GM06990 (cell line): Measurements from ENCODE around the gene SZT2.

ENCODE experiments used
- DNase-seq: peaks from one replicate; pipeline ENCODE4 v3.0.0-alpha.2; 2011; ENCODE audit not compliant: insufficient read length; ENCODE audit errors: extremely low read depth
- H3K27me3 ChIP-seq: replicated peaks from 2 replicates; pipeline ENCODE4 v1.6.0; 2011; ENCODE audit warnings: low read length; ENCODE audit not compliant: control insufficient read depth, insufficient read depth
- H3K36me3 ChIP-seq: 2 replicates; pipeline ENCODE4 v1.5.1; 2011; ENCODE audit warnings: low read length; ENCODE audit not compliant: control insufficient read depth, insufficient read depth
- H3K4me3 ChIP-seq: replicated peaks from 2 replicates; pipeline ENCODE4 v1.5.1; 2011; ENCODE audit warnings: low read depth, mild to moderate bottlenecking, control low read depth, low read length
- TF ChIP-seq, protein P1 (sequence below): IDR thresholded peaks from 2 replicates; pipeline ENCODE4 v1.5.1; 2011; ENCODE audit warnings: low read length, control low read depth, mild to moderate bottlenecking, inconsistent platforms; ENCODE audit not compliant: insufficient read depth, poor library complexity, severe bottlenecking

SZT2 gene

DNA sequence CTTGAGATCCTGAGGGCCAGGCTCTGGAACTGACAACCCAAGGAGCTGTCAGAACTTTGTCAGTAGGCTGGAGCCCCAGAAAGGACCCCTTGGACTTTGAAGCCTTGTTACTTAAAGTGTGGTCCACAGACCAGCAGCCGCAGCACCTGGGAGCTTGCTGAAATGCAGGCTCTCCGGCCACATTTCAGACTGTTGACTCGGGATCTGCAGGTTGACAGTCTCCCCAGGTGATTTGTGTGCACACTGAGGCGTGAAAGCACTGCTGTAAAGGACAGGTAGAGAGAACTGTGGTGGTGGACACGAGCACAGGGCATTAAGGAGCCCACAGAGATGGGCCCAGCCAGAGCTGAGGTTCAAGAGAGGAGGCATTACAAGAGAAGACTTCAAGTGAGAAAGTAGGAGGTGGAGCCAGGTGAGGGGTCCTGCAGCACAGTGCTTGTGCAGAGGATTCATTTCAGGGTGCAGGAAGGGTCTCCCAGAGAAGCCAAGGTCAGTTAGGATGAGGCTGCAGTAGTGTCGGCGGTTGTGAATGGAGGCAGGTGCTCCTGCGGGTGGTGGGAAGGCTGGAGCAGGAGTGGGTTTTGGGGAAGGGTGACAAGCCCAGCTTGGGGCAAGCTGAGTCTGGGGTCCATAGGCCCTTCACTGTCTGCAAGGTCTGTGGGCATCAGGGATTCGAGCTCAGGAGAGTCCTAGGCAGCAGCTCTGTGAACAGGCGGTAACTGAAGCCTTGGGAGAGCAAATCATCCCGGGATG, 59.4 kb downstream of the SZT2 start:
- Histone ChIP-seq H3K27me3 (no peaks in the 10 kb centered on the region), H3K36me3 (peaks cover 46% of the 10 kb centered on the region), H3K4me3 (no peak overlapping the region)
- no peak for DNase-seq
- TF ChIP-seq, protein P1, sequence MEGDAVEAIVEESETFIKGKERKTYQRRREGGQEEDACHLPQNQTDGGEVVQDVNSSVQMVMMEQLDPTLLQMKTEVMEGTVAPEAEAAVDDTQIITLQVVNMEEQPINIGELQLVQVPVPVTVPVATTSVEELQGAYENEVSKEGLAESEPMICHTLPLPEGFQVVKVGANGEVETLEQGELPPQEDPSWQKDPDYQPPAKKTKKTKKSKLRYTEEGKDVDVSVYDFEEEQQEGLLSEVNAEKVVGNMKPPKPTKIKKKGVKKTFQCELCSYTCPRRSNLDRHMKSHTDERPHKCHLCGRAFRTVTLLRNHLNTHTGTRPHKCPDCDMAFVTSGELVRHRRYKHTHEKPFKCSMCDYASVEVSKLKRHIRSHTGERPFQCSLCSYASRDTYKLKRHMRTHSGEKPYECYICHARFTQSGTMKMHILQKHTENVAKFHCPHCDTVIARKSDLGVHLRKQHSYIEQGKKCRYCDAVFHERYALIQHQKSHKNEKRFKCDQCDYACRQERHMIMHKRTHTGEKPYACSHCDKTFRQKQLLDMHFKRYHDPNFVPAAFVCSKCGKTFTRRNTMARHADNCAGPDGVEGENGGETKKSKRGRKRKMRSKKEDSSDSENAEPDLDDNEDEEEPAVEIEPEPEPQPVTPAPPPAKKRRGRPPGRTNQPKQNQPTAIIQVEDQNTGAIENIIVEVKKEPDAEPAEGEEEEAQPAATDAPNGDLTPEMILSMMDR = no peak

DNA sequence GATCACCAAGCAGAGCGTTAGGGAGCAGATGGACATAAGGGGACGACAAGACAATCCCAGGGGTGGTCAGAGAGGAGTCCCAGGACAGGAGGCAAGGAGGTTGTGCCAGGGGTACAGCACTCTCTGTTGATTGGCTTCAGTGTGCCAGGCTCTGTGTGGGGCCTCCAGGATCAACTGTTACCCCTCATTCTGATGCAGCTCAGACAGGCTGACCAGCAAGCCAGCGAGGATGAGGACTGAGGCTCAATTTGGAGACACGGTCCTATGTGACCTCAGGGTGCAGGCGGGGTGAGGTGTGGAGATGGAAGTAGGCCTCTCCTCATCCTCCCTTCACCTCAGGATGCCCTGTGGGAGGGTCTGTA, 60.0 kb downstream of the SZT2 start:
- TF ChIP-seq, protein P1 = no peak
- Histone ChIP-seq H3K36me3 (peaks cover 42% of the 10 kb centered on the region), H3K27me3 (no peaks in the 10 kb centered on the region), H3K4me3 (no peak overlapping the region)
- no peak for DNase-seq

DNA sequence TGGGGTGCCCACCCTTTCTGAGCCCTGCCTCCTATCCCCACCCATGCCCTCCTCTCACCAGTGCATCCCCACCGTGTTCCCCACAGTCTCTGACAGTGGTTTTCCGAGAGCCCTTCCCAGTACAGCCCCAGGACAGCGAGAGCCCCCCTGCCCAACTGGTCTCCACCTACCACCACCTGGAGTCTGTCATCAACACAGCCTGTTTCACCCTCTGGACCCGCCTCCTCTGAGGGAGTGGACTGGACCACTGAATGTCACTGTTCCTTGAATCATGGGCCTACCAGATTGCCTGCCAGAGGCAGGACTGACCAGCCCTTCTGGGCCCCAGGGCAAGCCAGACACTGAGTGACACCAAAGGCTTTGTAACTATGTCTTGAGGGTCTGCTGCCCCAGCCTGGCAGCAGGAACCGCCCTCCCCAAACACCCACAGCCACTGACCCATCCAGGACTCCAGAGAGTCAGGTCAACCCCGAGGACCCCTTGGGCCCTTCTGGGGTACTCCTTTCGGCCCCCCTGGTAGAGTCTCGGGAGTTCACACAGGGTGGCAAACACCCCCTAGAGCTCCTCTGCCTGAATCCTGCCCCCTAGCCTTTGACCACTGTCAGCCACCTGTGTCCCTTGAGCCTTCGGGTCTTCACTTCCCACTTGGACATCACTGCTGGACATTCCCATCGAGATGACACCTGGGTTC, 60.7 kb downstream of the SZT2 start:
- peaks cover 41% of the 10 kb centered on the region for H3K36me3 ChIP-seq
- TF ChIP-seq, protein P1 = no peak
- DNase-seq = no peak

DNA sequence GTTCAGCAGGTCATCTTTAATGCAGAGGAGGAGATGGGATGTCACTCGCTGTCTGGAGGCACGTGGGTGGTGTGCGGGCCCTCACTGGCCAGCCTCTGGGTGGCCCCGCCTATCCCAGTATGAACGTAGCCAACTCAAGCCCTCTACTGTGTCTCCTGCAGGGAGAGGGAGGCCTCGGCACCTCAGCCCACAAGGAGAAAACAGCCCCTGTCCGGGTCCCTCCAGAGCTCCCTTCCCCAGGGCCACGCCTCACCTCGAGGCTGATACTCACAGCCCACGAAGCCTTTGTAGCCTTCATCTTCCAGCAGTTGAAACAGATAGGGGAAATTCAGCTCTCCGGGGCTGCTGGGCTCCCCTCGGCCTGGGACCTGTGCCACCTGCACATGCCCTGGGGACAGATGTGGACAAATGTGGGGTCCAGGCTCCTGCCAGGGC, 61.5 kb downstream of the SZT2 start:
- Histone ChIP-seq H3K27me3 (no peaks in the 10 kb centered on the region), H3K36me3 (peaks cover 39% of the 10 kb centered on the region), H3K4me3 (no peak overlapping the region)
- TF ChIP-seq, protein P1 = no peak
- DNase-seq = no peak

More for the DNA sequence above, 60.7 kb downstream of the SZT2 start:
- Histone ChIP-seq H3K27me3 (no peaks in the 10 kb centered on the region), H3K4me3 (no peak overlapping the region)

DNA sequence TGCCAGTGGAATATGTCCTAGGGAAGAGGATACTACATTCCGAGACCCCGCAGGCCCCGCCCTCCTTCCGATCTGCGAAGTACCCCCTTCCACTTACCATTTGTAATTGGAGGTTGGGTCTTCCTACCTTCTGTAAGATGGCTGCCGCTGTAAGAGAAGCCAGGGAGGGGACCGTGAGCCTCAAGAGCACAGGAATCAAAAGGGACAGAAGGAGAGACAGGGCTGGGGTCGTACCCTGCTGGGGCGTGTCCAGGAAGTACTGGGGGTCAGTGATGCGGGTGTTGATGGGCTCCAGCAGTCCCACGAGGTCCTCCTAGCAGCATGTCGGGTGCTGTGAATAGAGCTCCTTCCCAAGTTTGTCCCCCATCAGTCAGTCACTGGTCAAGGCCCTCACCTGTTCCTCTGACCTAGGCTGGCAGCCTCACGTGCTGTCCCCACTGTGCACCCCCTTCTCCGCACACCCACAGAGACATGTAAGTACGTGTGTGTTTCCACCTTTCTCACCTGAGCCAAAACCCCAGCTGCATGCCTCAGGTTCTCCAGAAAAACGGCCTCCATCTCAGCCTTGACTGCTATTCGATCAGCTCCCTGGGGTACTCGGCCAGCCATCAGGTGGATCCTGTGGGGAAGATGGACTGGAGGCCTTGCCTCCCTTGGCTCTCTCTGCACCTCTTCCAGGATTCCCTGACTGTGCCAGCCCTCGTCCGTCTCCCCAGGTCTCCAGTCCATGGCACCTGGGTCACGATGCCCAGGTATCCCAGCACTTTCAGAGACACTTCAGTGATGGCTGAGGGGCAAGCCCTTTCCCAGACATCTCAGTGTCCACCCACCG, 62.2 kb downstream of the SZT2 start:
- no peak for DNase-seq
- Histone ChIP-seq H3K36me3 (peaks cover 33% of the 10 kb centered on the region), H3K4me3 (no peak overlapping the region), H3K27me3 (no peaks in the 10 kb centered on the region)
- TF ChIP-seq, protein P1 = no peak
